AG09319 (cell line): ENCODE measurements around the gene ADAMTSL1.

ENCODE experiments used
- DNase-seq: peaks from one replicate; pipeline ENCODE4 v3.0.0-alpha.2; 2010; ENCODE audit warnings: low read depth; ENCODE audit errors: extremely low read depth
- CTCF ChIP-seq: IDR thresholded peaks from 2 replicates; pipeline ENCODE4 v1.5.1; 2011; ENCODE audit warnings: low read depth, mild to moderate bottlenecking, inconsistent platforms, low read length, moderate library complexity

Gene ADAMTSL1

GRCh38 chr9:18770131-18770908 is 296.4 kb downstream of the ADAMTSL1 start:
- TF ChIP-seq CTCF = no peak
- no peak for DNase-seq

- no peak for TF ChIP-seq CTCF
- no peak for DNase-seq
Measured at GRCh38 chr9:18771011-18771410, 297.1 kb downstream of the ADAMTSL1 start.

DNA sequence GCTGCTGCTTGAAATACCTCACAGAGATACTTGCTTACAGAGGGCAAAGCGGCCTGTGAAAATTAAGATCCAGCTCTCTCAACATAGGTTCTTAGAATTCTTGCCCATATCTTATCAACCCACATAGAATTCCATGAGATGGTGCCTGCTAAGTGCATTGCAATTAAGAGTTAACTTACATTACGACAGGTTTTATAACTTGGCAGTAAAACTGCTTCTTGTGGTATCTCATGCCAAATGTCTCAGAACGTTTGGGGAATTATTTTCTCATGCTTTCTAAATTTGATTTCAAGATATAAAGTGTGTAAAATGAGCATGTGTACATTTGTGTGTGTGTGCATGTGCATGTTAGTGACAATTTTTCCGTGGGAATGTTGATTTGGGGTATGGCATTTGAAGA is 297.8 kb downstream of the ADAMTSL1 start:
- no peak for DNase-seq

DNA sequence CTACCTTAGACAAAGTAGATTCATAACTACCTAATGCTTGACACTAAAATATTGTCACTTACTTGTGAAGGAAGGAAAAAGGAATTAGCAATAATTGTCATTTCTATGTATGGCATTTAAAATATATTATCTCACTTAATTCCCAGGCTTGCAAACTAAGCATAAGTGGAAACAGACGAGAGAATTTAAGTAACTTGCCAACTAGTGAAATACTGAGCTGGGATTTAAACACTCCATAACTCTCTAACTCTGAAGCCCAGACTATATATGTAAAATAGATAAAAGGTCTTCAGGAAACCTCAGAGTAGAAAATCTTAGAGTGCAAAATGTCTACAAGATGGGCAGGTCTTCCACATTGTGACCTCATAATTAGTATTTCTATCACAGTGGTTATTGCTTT is 301.3 kb downstream of the ADAMTSL1 start:
- DNase-seq = no peak
- TF ChIP-seq CTCF = no peak

More for the DNA sequence above, 297.8 kb downstream of the ADAMTSL1 start:
- no peak for TF ChIP-seq CTCF

GRCh38 chr9:18775930-18776329 is 302.0 kb downstream of the ADAMTSL1 start:
- no peak for TF ChIP-seq CTCF
- no peak for DNase-seq

- TF ChIP-seq CTCF = no peak
- DNase-seq = no peak
Measured at GRCh38 chr9:18776836-18777820, 303.2 kb downstream of the ADAMTSL1 start.

- DNase-seq = no peak
- TF ChIP-seq CTCF = no peak
Measured at GRCh38 chr9:18778147-18778546, 304.2 kb downstream of the ADAMTSL1 start.
